Central memory CD8-positive, alpha-beta T cell (primary cell): ENCODE measurements around the gene ADAMTS18.

Experiments used
- ATAC-seq: fragments of 150-1000 bp; cut with Tn5 transposase; replicated peaks from 2 replicates; pipeline ENCODE4 v1.10.0; 2022; ENCODE audit warnings: mild to moderate bottlenecking, moderate FRiP score, moderate number of reproducible peaks; ENCODE audit not compliant: poor library complexity, severe bottlenecking; ENCODE audit errors: extremely low read depth
- DNase-seq, 2 donors: peaks; one replicate each; pipeline ENCODE4 v3.0.0; 2021; ENCODE audit warnings: low spot score in 2 of 2
- H3K27ac Mint-ChIP-seq: one replicate; pipeline ENCODE4 v1.8.0; 2022; ENCODE audit warnings: low read depth, mild to moderate bottlenecking, moderate library complexity, mixed read lengths
- H3K27me3 Mint-ChIP-seq: one replicate; pipeline ENCODE4 v1.8.0; 2022; ENCODE audit warnings: mixed read lengths
- H3K36me3 Mint-ChIP-seq: one replicate; pipeline ENCODE4 v1.8.0; 2022; ENCODE audit warnings: mild to moderate bottlenecking, moderate library complexity, mixed read lengths; ENCODE audit not compliant: insufficient read depth
- H3K4me1 Mint-ChIP-seq: one replicate; pipeline ENCODE4 v1.8.0; 2022; ENCODE audit warnings: mixed read lengths
- H3K4me3 Mint-ChIP-seq: one replicate; pipeline ENCODE4 v1.8.0; 2022; ENCODE audit warnings: mild to moderate bottlenecking, moderate library complexity, mixed read lengths
- H3K9me3 Mint-ChIP-seq: one replicate; pipeline ENCODE4 v1.8.0; 2022; ENCODE audit warnings: mixed read lengths

The ADAMTS18 gene

DNA sequence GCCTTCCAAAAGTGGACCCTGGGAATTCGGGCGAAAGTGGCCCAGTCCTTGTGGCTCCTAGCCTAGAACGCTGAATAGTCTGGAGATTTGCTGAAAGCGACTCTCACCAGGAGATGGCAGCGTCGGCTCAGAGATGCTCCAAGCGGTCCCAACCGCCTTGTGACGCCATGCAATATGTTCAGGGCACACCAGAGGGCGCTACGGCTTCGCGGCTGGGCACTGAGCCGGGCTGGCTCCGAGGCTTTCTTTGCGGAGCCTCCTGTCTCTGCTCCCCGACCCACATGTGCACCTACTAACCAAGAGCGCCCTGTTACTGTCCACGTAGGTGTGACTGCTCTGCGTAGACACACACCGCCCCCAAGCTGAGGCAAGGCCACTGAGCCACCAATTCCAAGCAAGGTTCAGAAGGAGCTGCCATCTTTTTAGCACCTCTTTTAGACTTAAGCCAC is 198.7 kb downstream of the ADAMTS18 start:
- Mint-ChIP-seq H3K4me3 (no peak overlapping the region), H3K27me3 (peaks cover 30% of the 10 kb centered on the region), H3K27ac (no peak overlapping the region), H3K36me3 (peaks cover 1% of the 10 kb centered on the region), H3K4me1 (peaks cover 5% of the 10 kb centered on the region), H3K9me3 (no peaks in the 10 kb centered on the region)
- ATAC-seq (peak; percentile 96), DNase-seq (peak; percentile 79 to 82)

- Mint-ChIP-seq H3K27me3 (peaks cover 36% of the 10 kb centered on the region), H3K4me3 (no peak overlapping the region), H3K9me3 (no peaks in the 10 kb centered on the region), H3K36me3 (peaks cover 1% of the 10 kb centered on the region), H3K4me1 (peaks cover 5% of the 10 kb centered on the region), H3K27ac (no peak overlapping the region)
- no peak for ATAC-seq
- DNase-seq = no peak
Observed at GRCh38 chr16:77234611-77235010, 200.2 kb downstream of the ADAMTS18 start.

DNA sequence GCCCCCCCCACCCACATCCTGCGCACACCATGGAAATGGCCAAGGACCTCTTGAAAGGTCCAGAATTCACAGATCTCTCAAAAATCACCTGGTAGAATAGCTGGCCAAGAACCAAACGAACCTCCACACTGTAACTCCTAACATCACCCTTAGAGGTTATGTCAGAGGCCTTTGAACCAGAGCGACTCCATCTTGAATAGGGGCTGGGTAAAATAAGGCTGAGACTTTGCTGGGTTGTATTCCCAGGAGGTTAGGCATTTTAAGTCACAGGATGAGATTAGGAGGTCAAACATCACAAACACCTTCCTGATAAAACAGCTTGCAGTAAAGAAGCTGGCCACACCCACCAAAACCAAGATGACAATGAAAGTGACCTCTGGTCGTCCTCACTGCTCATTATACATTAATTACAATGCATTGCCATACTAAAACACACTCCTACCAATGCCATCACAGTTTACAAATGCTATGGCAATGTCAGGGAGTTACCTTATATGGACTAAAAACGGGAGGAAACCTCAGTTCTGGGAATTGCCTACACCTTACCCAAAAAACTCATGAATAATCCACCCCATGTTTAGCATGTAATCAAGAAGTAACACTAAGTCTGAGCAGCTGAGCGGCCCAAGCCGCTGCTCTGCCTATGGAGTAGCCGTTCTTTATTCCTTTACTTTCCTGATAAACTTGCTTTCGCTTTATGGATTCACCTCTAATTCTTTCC is 200.9 kb downstream of the ADAMTS18 start:
- no peak overlapping the region for H3K27ac Mint-ChIP-seq
- H3K27me3 Mint-ChIP-seq = peaks cover 36% of the 10 kb centered on the region
- H3K9me3 Mint-ChIP-seq = no peaks in the 10 kb centered on the region
- H3K4me1 Mint-ChIP-seq = peaks cover 5% of the 10 kb centered on the region
- H3K36me3 Mint-ChIP-seq = peaks cover 1% of the 10 kb centered on the region
- H3K4me3 Mint-ChIP-seq = no peak overlapping the region
- ATAC-seq (no peak), DNase-seq (no peak)
